HepG2 (cell line): ENCODE measurements around the gene MZT2A. TPM values are rescaled to one million over a fixed set of nuclear protein-coding genes. Genes with fewer than 3 reads are reported as not detected.
A peak's percentile ranks its signal among the peaks of the same experiment; 100 is the strongest.

Source experiments
- CREBL2 ChIP-seq: sonication (generic); formaldehyde crosslinking; IDR thresholded peaks from 2 replicates; pipeline ENCODE4 v1.8.1; 2023; ENCODE audit warnings: missing genetic modification reagents, mild to moderate bottlenecking, borderline replicate concordance
- HCFC1 ChIP-seq: fragments of 150-350 bp; IDR thresholded peaks from 2 replicates; pipeline ENCODE4 v1.6.1; 2014; ENCODE audit warnings: low read depth, low read length
- HES4 ChIP-seq: sonication (generic); formaldehyde crosslinking; IDR thresholded peaks from 2 replicates; pipeline ENCODE4 v1.9.0; 2021; ENCODE audit warnings: mild to moderate bottlenecking, missing genetic modification reagents, borderline replicate concordance
- HOMEZ ChIP-seq: IDR thresholded peaks from 2 replicates; pipeline ENCODE4 v1.6.1; 2016; ENCODE audit warnings: low read depth
- HOXA9 ChIP-seq: sonication (generic); formaldehyde crosslinking; IDR thresholded peaks from 2 replicates; pipeline ENCODE4 v1.8.1; 2022; ENCODE audit warnings: missing genetic modification reagents, mild to moderate bottlenecking, moderate library complexity, borderline replicate concordance
- NR2C2 ChIP-seq: sonication (generic); formaldehyde crosslinking; IDR thresholded peaks from 2 replicates; pipeline ENCODE4 v1.4.0; 2020; ENCODE audit warnings: missing genetic modification reagents, mild to moderate bottlenecking, moderate library complexity, borderline replicate concordance
- STAT6 ChIP-seq: sonication (generic); formaldehyde crosslinking; IDR thresholded peaks from 2 replicates; pipeline ENCODE4 v1.4.0; 2020; ENCODE audit warnings: missing genetic modification reagents, mild to moderate bottlenecking, borderline replicate concordance
- ZNF18 ChIP-seq: sonication (generic); formaldehyde crosslinking; IDR thresholded peaks from 2 replicates; pipeline ENCODE4 v1.8.0; 2022; ENCODE audit warnings: mild to moderate bottlenecking, missing genetic modification reagents; ENCODE audit not compliant: insufficient replicate concordance
- ZNF224 ChIP-seq: sonication (generic); formaldehyde crosslinking; IDR thresholded peaks from 2 replicates; pipeline ENCODE4 v1.5.0; 2020; ENCODE audit warnings: mild to moderate bottlenecking, missing genetic modification reagents
- ZNF891 ChIP-seq: sonication (generic); formaldehyde crosslinking; IDR thresholded peaks from 2 replicates; pipeline ENCODE4 v1.5.0; 2020; ENCODE audit warnings: mild to moderate bottlenecking, missing genetic modification reagents
- ZZZ3 ChIP-seq: sonication (generic); formaldehyde crosslinking; IDR thresholded peaks from 2 replicates; pipeline ENCODE4 v1.4.0; 2020; ENCODE audit warnings: missing genetic modification reagents, mild to moderate bottlenecking, borderline replicate concordance
- polyA plus RNA-seq, 8 experiments: library from polyadenylated mRNA; depleted of rRNA in 3 of 8; stranded (reverse) in 7 of 8; unstranded in 1 of 8; fragments of >200 nt; fragmentation: Illumina TruSeq in 4 of 8; extraction: Trizol in 4 of 8; gene quantifications; 2 replicates each; pipeline versions ENCODE4 v1.2.1 to v1.2.3, GENCODE V29; 2011 to 2016; ENCODE audit warnings: low read depth in 4 of 8, missing spikeins in 1 of 8, mixed read lengths in 1 of 8; ENCODE audit not compliant: insufficient read depth in 1 of 8
- total RNA-seq, 5 experiments: library from RNA; depleted of rRNA; stranded (reverse); fragments of >200 nt; fragmentation: Illumina TruSeq; extraction: Trizol; gene quantifications; 2 replicates each; pipeline ENCODE4 v1.2.3, GENCODE V29; 2016; ENCODE audit warnings: low read depth in 1 of 5
- TF ChIP-seq, protein P1 (sequence below): fragments of 450-650 bp; IDR thresholded peaks from 2 replicates; pipeline ENCODE4 v1.6.1; 2016
- TF ChIP-seq, protein P2 (sequence below): sonication (generic); formaldehyde crosslinking; IDR thresholded peaks from 2 replicates; pipeline ENCODE4 v1.8.0; 2022; ENCODE audit warnings: missing genetic modification reagents, mild to moderate bottlenecking, inconsistent platforms, borderline replicate concordance

MZT2A gene
- total and polyA plus RNA-seq, 2 of the 13 experiments (the other 11 are each of a cell fraction or from before 2014, with no cell fraction given) = 221 to 349 TPM

DNA sequence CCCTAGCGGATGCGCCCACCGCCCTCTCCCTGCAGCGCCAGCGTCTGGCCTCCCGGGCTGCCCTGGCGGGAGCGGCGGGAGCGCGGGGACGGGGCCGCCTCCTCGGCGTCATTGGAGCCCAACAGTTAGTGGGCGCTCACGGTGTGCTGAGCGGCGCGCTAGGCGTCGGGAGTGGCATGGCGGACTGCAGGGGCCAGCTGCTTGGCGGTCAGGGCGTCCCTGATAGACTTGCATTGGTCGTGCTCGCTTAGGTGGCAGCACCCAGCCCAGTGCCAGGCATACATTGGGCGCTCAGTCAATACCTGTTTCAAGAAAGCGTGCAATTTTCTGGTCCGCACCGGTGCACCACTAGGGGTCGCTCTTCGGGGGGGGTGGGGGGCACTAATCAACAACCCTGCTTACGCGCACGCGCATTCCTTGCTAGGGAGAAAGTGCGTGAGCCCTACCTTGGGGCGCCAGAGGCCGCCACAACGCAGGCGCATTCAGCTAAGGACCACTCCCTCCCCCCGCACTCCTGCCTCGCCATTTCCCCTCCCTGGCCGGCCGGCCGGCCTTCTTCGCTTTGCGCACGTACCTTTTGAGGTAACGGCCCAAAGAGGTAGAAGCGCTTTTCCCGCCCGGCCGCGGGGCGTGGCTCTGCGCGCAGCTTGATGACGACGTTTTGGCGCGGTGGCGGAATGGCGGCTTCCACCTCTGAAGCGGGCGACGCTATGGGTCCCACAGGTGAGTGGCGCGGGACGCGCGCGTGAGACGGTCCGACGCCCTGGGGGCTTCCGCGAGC, 411 bp upstream of the MZT2A start (continued):
- TF ChIP-seq NR2C2 (peak; percentile 67), HES4 (no peak), ZNF891 (CRISPR knock-in tag) (peak; percentile 93; the same call in 1 of the 2 replicates), ZNF224 (CRISPR knock-in tag) (no peak; the same call in 1 of the 2 replicates), CREBL2 (CRISPR knock-in tag) (no peak), HCFC1 (peak; percentile 51), HOXA9 (CRISPR knock-in tag) (no peak), STAT6 (no peak; the same call in 1 of the 2 replicates), HOMEZ (CRISPR knock-in tag) (0 out of 2 replicates have a peak, but pooled peaks have one; percentile 50), ZZZ3 (peak; percentile 86; the same call in 1 of the 2 replicates), ZNF18 (CRISPR knock-in tag) (peak; percentile 95)
- TF ChIP-seq, protein P1, sequence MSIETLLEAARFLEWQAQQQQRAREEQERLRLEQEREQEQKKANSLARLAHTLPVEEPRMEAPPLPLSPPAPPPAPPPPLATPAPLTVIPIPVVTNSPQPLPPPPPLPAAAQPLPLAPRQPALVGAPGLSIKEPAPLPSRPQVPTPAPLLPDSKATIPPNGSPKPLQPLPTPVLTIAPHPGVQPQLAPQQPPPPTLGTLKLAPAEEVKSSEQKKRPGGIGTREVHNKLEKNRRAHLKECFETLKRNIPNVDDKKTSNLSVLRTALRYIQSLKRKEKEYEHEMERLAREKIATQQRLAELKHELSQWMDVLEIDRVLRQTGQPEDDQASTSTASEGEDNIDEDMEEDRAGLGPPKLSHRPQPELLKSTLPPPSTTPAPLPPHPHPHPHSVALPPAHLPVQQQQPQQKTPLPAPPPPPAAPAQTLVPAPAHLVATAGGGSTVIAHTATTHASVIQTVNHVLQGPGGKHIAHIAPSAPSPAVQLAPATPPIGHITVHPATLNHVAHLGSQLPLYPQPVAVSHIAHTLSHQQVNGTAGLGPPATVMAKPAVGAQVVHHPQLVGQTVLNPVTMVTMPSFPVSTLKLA = peak; percentile 43
- TF ChIP-seq, protein P2, sequence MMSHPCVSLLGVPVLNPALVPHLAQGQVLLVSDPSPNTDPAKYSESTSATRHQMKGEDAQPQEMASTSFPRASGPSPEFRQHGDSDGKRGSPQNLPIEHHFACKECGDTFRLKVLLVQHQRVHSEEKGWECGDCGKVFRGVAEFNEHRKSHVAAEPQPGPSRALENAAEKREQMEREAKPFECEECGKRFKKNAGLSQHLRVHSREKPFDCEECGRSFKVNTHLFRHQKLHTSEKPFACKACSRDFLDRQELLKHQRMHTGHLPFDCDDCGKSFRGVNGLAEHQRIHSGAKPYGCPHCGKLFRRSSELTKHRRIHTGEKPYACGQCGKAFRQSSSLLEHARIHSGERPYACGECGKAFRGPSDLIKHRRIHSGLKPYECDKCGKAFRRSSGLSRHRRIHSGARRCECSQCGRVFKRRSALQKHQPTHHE (CRISPR knock-in tag) = peak; percentile 64; the same call in 1 of the 2 replicates
